ENCODE results near the gene NDUFAF7.

The NDUFAF7 gene

GRCh38 chr2:37211212-37211611 lies 20.2 kb upstream of the NDUFAF7 start:
- Histone ChIP-seq H3K4me2 (ENCODE audit: low read length) (no peak overlapping the region), H2AFZ (ENCODE audit: low read length) (no peak overlapping the region), H3K27ac (ENCODE audit: low read depth, low read length, poor library complexity, severe bottlenecking) (no peak overlapping the region), H3K9ac (ENCODE audit: low read length) (no peak overlapping the region), H3K79me2 (ENCODE audit: insufficient read depth, low read length) (peaks cover 30% of the 10 kb centered on the region), H3K9me2 (ENCODE audit: low read depth, low read length) (no peaks in the 10 kb centered on the region), H4K20me1 (ENCODE audit: insufficient read depth, low read length) (no peaks in the 10 kb centered on the region), H3K4me1 (ENCODE audit: insufficient read depth, low read length, severe bottlenecking) (peaks cover 12% of the 10 kb centered on the region), H3K36me3 (ENCODE audit: insufficient read depth, low read length) (peaks cover 97% of the 10 kb centered on the region), H3F3A (ENCODE audit: insufficient read depth, low read length) (0 out of 2 replicates have a peak, but pooled peaks cover 2% of the 10 kb centered on the region), H3K9me3 (ENCODE audit: low read length) (peaks cover 26% of the 10 kb centered on the region), H3K4me3 (ENCODE audit: low read depth, low read length, poor library complexity, severe bottlenecking) (no peak overlapping the region), H3K27me3 (ENCODE audit: insufficient read depth, low read length) (no peaks in the 10 kb centered on the region)
- TF ChIP-seq EZH2 (IDR thresholded peaks at IDR 0.05; ENCODE audit: borderline replicate concordance, low read length) (no peak), CTCF (IDR thresholded peaks at IDR 0.05; ENCODE audit: low read length) (no peak)

- Histone ChIP-seq H2AFZ (ENCODE audit: low read length) (no peak overlapping the region), H3K4me1 (ENCODE audit: insufficient read depth, low read length, severe bottlenecking) (peaks cover 18% of the 10 kb centered on the region), H4K20me1 (ENCODE audit: insufficient read depth, low read length) (no peaks in the 10 kb centered on the region), H3K27me3 (ENCODE audit: insufficient read depth, low read length) (no peaks in the 10 kb centered on the region), H3K27ac (ENCODE audit: low read depth, low read length, poor library complexity, severe bottlenecking) (no peak overlapping the region), H3K36me3 (ENCODE audit: insufficient read depth, low read length) (peaks cover 97% of the 10 kb centered on the region), H3K4me2 (ENCODE audit: low read length) (no peak overlapping the region), H3K9ac (ENCODE audit: low read length) (no peak overlapping the region), H3K79me2 (ENCODE audit: insufficient read depth, low read length) (peaks cover 22% of the 10 kb centered on the region), H3K9me3 (ENCODE audit: low read length) (peaks cover 20% of the 10 kb centered on the region), H3F3A (ENCODE audit: insufficient read depth, low read length) (0 out of 2 replicates have a peak, but pooled peaks cover 4% of the 10 kb centered on the region), H3K4me3 (ENCODE audit: low read depth, low read length, poor library complexity, severe bottlenecking) (no peak overlapping the region), H3K9me2 (ENCODE audit: low read depth, low read length) (no peaks in the 10 kb centered on the region)
- TF ChIP-seq EZH2 (IDR thresholded peaks at IDR 0.05; ENCODE audit: borderline replicate concordance, low read length) (no peak), CTCF (IDR thresholded peaks at IDR 0.05; ENCODE audit: low read length) (no peak)
These were observed 19.5 kb upstream of the NDUFAF7 start for GRCh38 chr2:37211939-37212338.

- H3K4me1 ChIP-seq (ENCODE audit: insufficient read depth, low read length, severe bottlenecking) = peaks cover 18% of the 10 kb centered on the region
- TF ChIP-seq EZH2 (IDR thresholded peaks at IDR 0.05; ENCODE audit: borderline replicate concordance, low read length) (no peak), CTCF (IDR thresholded peaks at IDR 0.05; ENCODE audit: low read length) (no peak)
- no peak overlapping the region for H2AFZ ChIP-seq (ENCODE audit: low read length)
- no peaks in the 10 kb centered on the region for H3K9me2 ChIP-seq (ENCODE audit: low read depth, low read length)
- H3F3A ChIP-seq (ENCODE audit: insufficient read depth, low read length) = 0 out of 2 replicates have a peak, but pooled peaks cover 4% of the 10 kb centered on the region
- H3K9ac ChIP-seq (ENCODE audit: low read length) = no peak overlapping the region
- H3K36me3 ChIP-seq (ENCODE audit: insufficient read depth, low read length) = peaks cover 90% of the 10 kb centered on the region
- H4K20me1 ChIP-seq (ENCODE audit: insufficient read depth, low read length) = no peaks in the 10 kb centered on the region
- peak overlapping the region; percentile 24 for H3K27ac ChIP-seq (ENCODE audit: low read depth, low read length, poor library complexity, severe bottlenecking)
- H3K79me2 ChIP-seq (ENCODE audit: insufficient read depth, low read length) = no peaks in the 10 kb centered on the region; the same call in 1 of the 2 replicates
- H3K9me3 ChIP-seq (ENCODE audit: low read length) = peaks cover under 1% of the 10 kb centered on the region; the same call in 1 of the 2 replicates
- no peak overlapping the region for H3K4me2 ChIP-seq (ENCODE audit: low read length)
- H3K4me3 ChIP-seq (ENCODE audit: low read depth, low read length, poor library complexity, severe bottlenecking) = no peak overlapping the region
- H3K27me3 ChIP-seq (ENCODE audit: insufficient read depth, low read length) = no peaks in the 10 kb centered on the region
These were observed 16.2 kb upstream of the NDUFAF7 start for GRCh38 chr2:37215250-37215649.
